DND-41 (cell line): ENCODE measurements around the gene PDSS1.

Experiments
- ATAC-seq: fragments of 200-7000 bp; cut with Tn5 transposase; 3 replicates; pipeline ENCODE4 v1.9.1; 2021; ENCODE audit warnings: low read depth; ENCODE audit not compliant: insufficient read depth
- DNase-seq: peaks from one replicate; pipeline ENCODE4 v3.0.0-alpha.2; 2020
- H2AFZ ChIP-seq: 2 replicates; pipeline ENCODE4 v1.6.0; 2012; ENCODE audit warnings: low read depth, low read length
- H3K27ac ChIP-seq: 2 replicates; pipeline ENCODE4 v1.5.1; 2012; ENCODE audit warnings: low read length, inconsistent platforms
- H3K27me3 ChIP-seq: fragments of 200-600 bp; sonication (generic); 2 replicates; pipeline ENCODE4 v1.6.0; 2012; ENCODE audit warnings: low read length, mild to moderate bottlenecking, inconsistent platforms; ENCODE audit not compliant: insufficient read depth, poor library complexity
- H3K36me3 ChIP-seq: 2 replicates; pipeline ENCODE4 v1.5.1; 2012; ENCODE audit warnings: low read length, inconsistent platforms; ENCODE audit not compliant: insufficient read depth
- H3K4me1 ChIP-seq: 2 replicates; pipeline ENCODE4 v1.5.1; 2012; ENCODE audit warnings: mild to moderate bottlenecking, low read length; ENCODE audit not compliant: insufficient read depth
- H3K4me2 ChIP-seq: 2 replicates; pipeline ENCODE4 v1.6.0; 2012; ENCODE audit warnings: mild to moderate bottlenecking, moderate library complexity, low read length, inconsistent platforms; ENCODE audit not compliant: insufficient read depth
- H3K4me3 ChIP-seq, 2 experiments: fragments of 200-600 bp in 1 of 2; shearing (Covaris generic) in 1 of 2; 2 replicates each; pipeline ENCODE4 v1.5.1; 2012 to 2016; ENCODE audit warnings: inconsistent platforms in 2 of 2, low read length in 2 of 2, mild to moderate bottlenecking in 2 of 2, low read depth in 1 of 2, moderate library complexity in 1 of 2
- H3K79me2 ChIP-seq: 2 replicates; pipeline ENCODE4 v1.6.0; 2012; ENCODE audit warnings: low read length, inconsistent platforms; ENCODE audit not compliant: insufficient read depth
- H3K9ac ChIP-seq: 2 replicates; pipeline ENCODE4 v1.6.0; 2012; ENCODE audit warnings: low read depth, mild to moderate bottlenecking, inconsistent platforms, low read length, moderate library complexity
- H3K9me3 ChIP-seq: 2 replicates; pipeline ENCODE4 v1.5.1; 2012; ENCODE audit warnings: low read length, moderate library complexity, mild to moderate bottlenecking, inconsistent platforms; ENCODE audit not compliant: insufficient read depth, severe bottlenecking
- H4K20me1 ChIP-seq: 2 replicates; pipeline ENCODE4 v1.6.0; 2012; ENCODE audit warnings: low read length; ENCODE audit not compliant: insufficient read depth
- CTCF ChIP-seq: IDR thresholded peaks from 2 replicates; pipeline ENCODE4 v1.5.1; 2012; ENCODE audit warnings: borderline replicate concordance, low read length, moderate library complexity, mild to moderate bottlenecking; ENCODE audit not compliant: poor library complexity, severe bottlenecking; ENCODE audit errors: extremely low read depth
- EZH2 ChIP-seq: IDR thresholded peaks from 3 replicates; pipeline ENCODE4 v1.6.1; 2012; ENCODE audit warnings: borderline replicate concordance, low read depth, mild to moderate bottlenecking, moderate library complexity, low read length, inconsistent platforms; ENCODE audit not compliant: severe bottlenecking

The PDSS1 gene

GRCh38 chr10:26733750-26734568, 36.5 kb downstream of the PDSS1 start:
- Histone ChIP-seq H3K27me3 (no peaks in the 10 kb centered on the region), H3K9me3 (no peaks in the 10 kb centered on the region), H3K27ac (no peak overlapping the region), H3K79me2 (no peaks in the 10 kb centered on the region), H3K4me2 (no peak overlapping the region), H2AFZ (no peak overlapping the region), H3K4me3 (no peak overlapping the region), H3K4me1 (no peaks in the 10 kb centered on the region), H3K9ac (no peak overlapping the region), H3K36me3 (peaks cover 92% of the 10 kb centered on the region), H4K20me1 (no peaks in the 10 kb centered on the region)
- no peak for TF ChIP-seq CTCF
- no peak for TF ChIP-seq EZH2
- no peak for DNase-seq
- 0 out of 3 replicates have a peak, but pooled peaks have one; percentile 33 for ATAC-seq

GRCh38 chr10:26735435-26735834, 37.9 kb downstream of the PDSS1 start:
- DNase-seq (no peak), ATAC-seq (no peak)
- Histone ChIP-seq H3K4me2 (no peak overlapping the region), H3K4me1 (no peaks in the 10 kb centered on the region), H3K27me3 (no peaks in the 10 kb centered on the region), H3K9ac (no peak overlapping the region), H3K27ac (no peak overlapping the region), H2AFZ (no peak overlapping the region), H3K79me2 (no peaks in the 10 kb centered on the region), H3K36me3 (peaks cover 93% of the 10 kb centered on the region), H3K4me3 (no peak overlapping the region), H3K9me3 (no peaks in the 10 kb centered on the region), H4K20me1 (no peaks in the 10 kb centered on the region)
- no peak for TF ChIP-seq CTCF
- TF ChIP-seq EZH2 = no peak

- Histone ChIP-seq H3K4me2 (no peak overlapping the region), H3K4me1 (no peaks in the 10 kb centered on the region), H3K9ac (no peak overlapping the region), H3K79me2 (no peaks in the 10 kb centered on the region), H3K4me3 (no peak overlapping the region), H3K36me3 (peaks cover 93% of the 10 kb centered on the region), H3K27me3 (no peaks in the 10 kb centered on the region), H3K9me3 (no peaks in the 10 kb centered on the region), H2AFZ (no peak overlapping the region), H4K20me1 (no peaks in the 10 kb centered on the region; the same call in 1 of the 2 replicates), H3K27ac (no peak overlapping the region)
- no peak for ATAC-seq
- no peak for TF ChIP-seq CTCF
- no peak for TF ChIP-seq EZH2
- no peak for DNase-seq
Measured at GRCh38 chr10:26737730-26738129, 40.2 kb downstream of the PDSS1 start.
